ENCODE results near the gene ALDH3A2.
A peak's percentile ranks its signal among the peaks of the same experiment; 100 is the strongest.

Gene ALDH3A2

GRCh38 chr17:19712436-19713004, 64.0 kb downstream of the ALDH3A2 start:
- no peak for TF ChIP-seq CTCF (IDR thresholded peaks at IDR 0.05; ENCODE audit: control insufficient read depth, insufficient read depth, low read depth, low read length, missing control alignments)
- H3K4me3 ChIP-seq (ENCODE audit: control insufficient read depth, low read depth, low read length), result no peak overlapping the region
- no peak for DNase-seq (ENCODE audit: low read depth)

GRCh38 chr17:19713462-19713861, 64.9 kb downstream of the ALDH3A2 start:
- DNase-seq (ENCODE audit: low read depth), result no peak
- no peak overlapping the region for H3K4me3 ChIP-seq (ENCODE audit: control insufficient read depth, low read depth, low read length)
- peak; percentile 25 for TF ChIP-seq CTCF (IDR thresholded peaks at IDR 0.05; ENCODE audit: control insufficient read depth, insufficient read depth, low read depth, low read length, missing control alignments)

GRCh38 chr17:19713901-19714361, 65.4 kb downstream of the ALDH3A2 start:
- no peak overlapping the region for H3K4me3 ChIP-seq (ENCODE audit: control insufficient read depth, low read depth, low read length)
- DNase-seq (ENCODE audit: low read depth), result no peak
- no peak for TF ChIP-seq CTCF (IDR thresholded peaks at IDR 0.05; ENCODE audit: control insufficient read depth, insufficient read depth, low read depth, low read length, missing control alignments)

- no peak for DNase-seq (ENCODE audit: low read depth)
- no peak overlapping the region for H3K4me3 ChIP-seq (ENCODE audit: control insufficient read depth, low read depth, low read length)
- TF ChIP-seq CTCF (IDR thresholded peaks at IDR 0.05; ENCODE audit: control insufficient read depth, insufficient read depth, low read depth, low read length, missing control alignments), result no peak
Measured at GRCh38 chr17:19714542-19715411, 66.2 kb downstream of the ALDH3A2 start.

GRCh38 chr17:19716108-19717030, 67.8 kb downstream of the ALDH3A2 start, which contains the start of gene SLC47A2:
Gene SLC47A2, minus strand, starts transcription at chr17:19716584. Its CDS starts 29 bp downstream, at chr17:19716555.
- no peak for TF ChIP-seq CTCF (IDR thresholded peaks at IDR 0.05; ENCODE audit: control insufficient read depth, insufficient read depth, low read depth, low read length, missing control alignments)
- H3K4me3 ChIP-seq (ENCODE audit: control insufficient read depth, low read depth, low read length), result no peak within 1 kb of the TSS
- DNase-seq (ENCODE audit: low read depth), result no peak

GRCh38 chr17:19717031-19717360, 68.4 kb downstream of the ALDH3A2 start:
- TF ChIP-seq CTCF (IDR thresholded peaks at IDR 0.05; ENCODE audit: control insufficient read depth, insufficient read depth, low read depth, low read length, missing control alignments), result no peak
- H3K4me3 ChIP-seq (ENCODE audit: control insufficient read depth, low read depth, low read length), result no peak overlapping the region
- DNase-seq (ENCODE audit: low read depth), result no peak
